Panc1 (cell line): Measurements from ENCODE around the gene CCDC148. TPM values are rescaled to one million over a fixed set of nuclear protein-coding genes. Genes with fewer than 3 reads are reported as not detected.

Experiments used
- ATAC-seq: fragments of 200-7000 bp; cut with Tn5 transposase; 2 replicates; pipeline ENCODE4 v1.9.1; 2020; ENCODE audit warnings: mild to moderate bottlenecking, moderate library complexity
- BruUV-seq: library from RNA; stranded (reverse); fragments of 400-500 nt; replicated peaks from 2 replicates; lab custom pipeline; 2021; lab: Mats Ljungman, UMichigan
- CTCF ChIA-PET: fragments of 300-600 bp; sonication (Branson Sonifier 250); formaldehyde crosslinking; loops from one replicate; lab custom pipeline; 2022; ENCODE audit warnings: antibody characterized with exemption; lab: Charles Lee
- POLR2A ChIA-PET: fragments of 300-600 bp; sonication (Branson Sonifier 250); formaldehyde crosslinking; loops from one replicate; lab custom pipeline; 2022; ENCODE audit warnings: antibody characterized with exemption; lab: Charles Lee
- DNase-seq: peaks from one replicate; pipeline ENCODE4 v3.0.0-alpha.2; 2010; ENCODE audit warnings: low read depth, low spot score
- H3K27ac ChIP-seq: 2 replicates; pipeline ENCODE4 v1.5.1; 2011; ENCODE audit warnings: mild to moderate bottlenecking, low read length, inconsistent platforms
- H3K27me3 ChIP-seq: fragments of 200-500 bp; sonication (Bioruptor generic); 2 replicates; pipeline ENCODE4 v1.6.0; 2014; ENCODE audit warnings: low read length, inconsistent platforms; ENCODE audit not compliant: control insufficient read depth, insufficient read depth
- H3K36me3 ChIP-seq: fragments of 200-500 bp; sonication (Bioruptor generic); 2 replicates; pipeline ENCODE4 v1.5.1; 2014; ENCODE audit warnings: inconsistent platforms, mild to moderate bottlenecking, low read length, moderate library complexity; ENCODE audit not compliant: control insufficient read depth, insufficient read depth
- H3K4me1 ChIP-seq: 2 replicates; pipeline ENCODE4 v1.5.1; 2011; ENCODE audit warnings: inconsistent platforms, mild to moderate bottlenecking, low read length, moderate library complexity; ENCODE audit not compliant: control insufficient read depth, insufficient read depth
- H3K4me3 ChIP-seq, 2 experiments: 2 replicates each; pipeline ENCODE4 v1.5.1; 2011 to 2012; ENCODE audit warnings: low read depth in 2 of 2, low read length in 2 of 2, mild to moderate bottlenecking in 2 of 2, inconsistent platforms in 1 of 2, moderate library complexity in 1 of 2
- H3K9me3 ChIP-seq: fragments of 200-500 bp; sonication (Bioruptor generic); 2 replicates; pipeline ENCODE4 v1.5.1; 2014; ENCODE audit warnings: low read depth, mild to moderate bottlenecking, inconsistent platforms, low read length, moderate library complexity; ENCODE audit not compliant: control insufficient read depth, insufficient read depth
- POLR2AphosphoS5 ChIP-seq: IDR thresholded peaks from 2 replicates; pipeline ENCODE4 v1.6.1; 2012; ENCODE audit warnings: mild to moderate bottlenecking, low read depth, low read length, moderate library complexity
- SIN3A ChIP-seq: IDR thresholded peaks from 2 replicates; pipeline ENCODE4 v1.6.1; 2012; ENCODE audit warnings: low read depth, mild to moderate bottlenecking, low read length, moderate library complexity, borderline replicate concordance; ENCODE audit not compliant: insufficient read depth
- TCF7L2 ChIP-seq: IDR thresholded peaks from 2 replicates; pipeline ENCODE4 v1.6.1; 2011; ENCODE audit warnings: mild to moderate bottlenecking, low read depth, low read length, inconsistent platforms
- in situ Hi-C: cut with HindIII; loops from 2 replicates; pipeline ENCODE4 v1.10.0; 2016; ENCODE audit warnings: low sequenced_read_pairs, low pct_unique_long_range_greater_than_20kb
- intact Hi-C: fragments of 100-400 bp; cut with micrococcal nuclease; formaldehyde crosslinking; loops from one replicate; pipeline ENCODE4 v1.10.0; 2022; ENCODE audit not compliant: unreplicated experiment
- total RNA-seq: library from RNA; stranded (reverse); gene quantifications from one replicate; pipeline ENCODE4 v1.2.1, GENCODE V29; 2021; ENCODE audit not compliant: unreplicated experiment
- TF ChIP-seq, protein P1 (sequence below), 2 experiments: IDR thresholded peaks; 2 replicates each; pipeline ENCODE4 v1.6.1; 2011 to 2012; ENCODE audit warnings: low read depth in 2 of 2, control low read depth in 1 of 2, low read length in 1 of 2, mild to moderate bottlenecking in 1 of 2, moderate library complexity in 1 of 2; ENCODE audit not compliant: insufficient read depth in 1 of 2
- TF ChIP-seq, protein P2 (sequence below): fragments of 450-650 bp; IDR thresholded peaks from 2 replicates; pipeline ENCODE4 v1.5.1; 2017; ENCODE audit warnings: mild to moderate bottlenecking

The CCDC148 gene
- total RNA-seq, 1 experiment from 2014 or later = 0.92 TPM

DNA sequence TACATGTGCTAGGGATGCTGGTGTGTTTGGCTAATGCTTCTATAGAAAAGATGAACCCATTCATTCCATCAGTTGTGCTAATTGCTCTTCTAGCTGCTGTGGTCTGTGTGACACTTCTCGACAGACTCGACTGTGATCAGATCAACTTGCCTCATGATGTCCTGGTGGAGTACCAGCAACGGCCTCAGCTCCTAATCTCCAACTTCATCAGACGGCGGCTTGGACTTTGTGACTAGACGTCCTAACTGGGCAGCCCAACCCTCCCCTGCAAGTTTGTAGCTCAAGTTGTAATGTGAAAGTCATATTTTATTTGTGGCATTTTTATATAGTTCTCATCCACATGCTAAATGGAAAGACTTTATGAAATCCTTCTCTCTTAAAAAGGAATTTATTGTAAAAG is 321.9 kb downstream of the CCDC148 start:
- no peak for DNase-seq
- no TSS peak for BruUV-seq

DNA sequence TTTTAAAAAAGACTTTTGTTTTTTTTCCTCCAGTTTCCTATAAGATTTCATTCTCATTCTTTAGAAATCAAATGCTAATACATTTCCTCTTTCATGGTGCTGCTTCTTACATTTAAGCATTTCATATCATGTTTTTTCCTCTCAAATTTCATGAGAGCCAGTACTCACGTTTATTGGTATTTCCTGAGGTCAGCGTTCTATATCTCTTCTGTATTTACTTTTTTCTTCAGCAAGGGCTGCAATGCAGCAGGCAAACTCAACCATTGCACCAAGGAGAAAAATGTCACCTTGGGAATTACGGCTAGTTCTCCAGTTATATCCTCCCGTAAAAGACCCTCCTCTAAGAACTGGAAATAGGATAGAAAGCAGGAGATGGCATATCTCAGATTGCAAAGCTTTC is 322.5 kb downstream of the CCDC148 start:
- in situ Hi-C loops = no loop called here

More for the DNA sequence above, 321.9 kb downstream of the CCDC148 start:
- no peak overlapping the region for H3K27ac ChIP-seq
- no peak for ATAC-seq
- in situ Hi-C loops (no loop called here), intact Hi-C loops (no loop called here)
- ChIA-PET CTCF (no interaction called here), POLR2A (no interaction called here)
- no peaks in the 10 kb centered on the region for H3K9me3 ChIP-seq
- H3K4me1 ChIP-seq = no peaks in the 10 kb centered on the region
- H3K27me3 ChIP-seq = peaks cover 5% of the 10 kb centered on the region; the same call in 1 of the 2 replicates
- TF ChIP-seq POLR2AphosphoS5 = no peak
- TF ChIP-seq, protein P1, sequence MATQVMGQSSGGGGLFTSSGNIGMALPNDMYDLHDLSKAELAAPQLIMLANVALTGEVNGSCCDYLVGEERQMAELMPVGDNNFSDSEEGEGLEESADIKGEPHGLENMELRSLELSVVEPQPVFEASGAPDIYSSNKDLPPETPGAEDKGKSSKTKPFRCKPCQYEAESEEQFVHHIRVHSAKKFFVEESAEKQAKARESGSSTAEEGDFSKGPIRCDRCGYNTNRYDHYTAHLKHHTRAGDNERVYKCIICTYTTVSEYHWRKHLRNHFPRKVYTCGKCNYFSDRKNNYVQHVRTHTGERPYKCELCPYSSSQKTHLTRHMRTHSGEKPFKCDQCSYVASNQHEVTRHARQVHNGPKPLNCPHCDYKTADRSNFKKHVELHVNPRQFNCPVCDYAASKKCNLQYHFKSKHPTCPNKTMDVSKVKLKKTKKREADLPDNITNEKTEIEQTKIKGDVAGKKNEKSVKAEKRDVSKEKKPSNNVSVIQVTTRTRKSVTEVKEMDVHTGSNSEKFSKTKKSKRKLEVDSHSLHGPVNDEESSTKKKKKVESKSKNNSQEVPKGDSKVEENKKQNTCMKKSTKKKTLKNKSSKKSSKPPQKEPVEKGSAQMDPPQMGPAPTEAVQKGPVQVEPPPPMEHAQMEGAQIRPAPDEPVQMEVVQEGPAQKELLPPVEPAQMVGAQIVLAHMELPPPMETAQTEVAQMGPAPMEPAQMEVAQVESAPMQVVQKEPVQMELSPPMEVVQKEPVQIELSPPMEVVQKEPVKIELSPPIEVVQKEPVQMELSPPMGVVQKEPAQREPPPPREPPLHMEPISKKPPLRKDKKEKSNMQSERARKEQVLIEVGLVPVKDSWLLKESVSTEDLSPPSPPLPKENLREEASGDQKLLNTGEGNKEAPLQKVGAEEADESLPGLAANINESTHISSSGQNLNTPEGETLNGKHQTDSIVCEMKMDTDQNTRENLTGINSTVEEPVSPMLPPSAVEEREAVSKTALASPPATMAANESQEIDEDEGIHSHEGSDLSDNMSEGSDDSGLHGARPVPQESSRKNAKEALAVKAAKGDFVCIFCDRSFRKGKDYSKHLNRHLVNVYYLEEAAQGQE (IDR thresholded peaks at IDR 0.05; ENCODE audit: insufficient read depth in 1 of 2, low read depth in 2 of 2, low read length in 1 of 2) = no peak
- no peak for TF ChIP-seq SIN3A
- TF ChIP-seq, protein P2, sequence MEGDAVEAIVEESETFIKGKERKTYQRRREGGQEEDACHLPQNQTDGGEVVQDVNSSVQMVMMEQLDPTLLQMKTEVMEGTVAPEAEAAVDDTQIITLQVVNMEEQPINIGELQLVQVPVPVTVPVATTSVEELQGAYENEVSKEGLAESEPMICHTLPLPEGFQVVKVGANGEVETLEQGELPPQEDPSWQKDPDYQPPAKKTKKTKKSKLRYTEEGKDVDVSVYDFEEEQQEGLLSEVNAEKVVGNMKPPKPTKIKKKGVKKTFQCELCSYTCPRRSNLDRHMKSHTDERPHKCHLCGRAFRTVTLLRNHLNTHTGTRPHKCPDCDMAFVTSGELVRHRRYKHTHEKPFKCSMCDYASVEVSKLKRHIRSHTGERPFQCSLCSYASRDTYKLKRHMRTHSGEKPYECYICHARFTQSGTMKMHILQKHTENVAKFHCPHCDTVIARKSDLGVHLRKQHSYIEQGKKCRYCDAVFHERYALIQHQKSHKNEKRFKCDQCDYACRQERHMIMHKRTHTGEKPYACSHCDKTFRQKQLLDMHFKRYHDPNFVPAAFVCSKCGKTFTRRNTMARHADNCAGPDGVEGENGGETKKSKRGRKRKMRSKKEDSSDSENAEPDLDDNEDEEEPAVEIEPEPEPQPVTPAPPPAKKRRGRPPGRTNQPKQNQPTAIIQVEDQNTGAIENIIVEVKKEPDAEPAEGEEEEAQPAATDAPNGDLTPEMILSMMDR = no peak
- TF ChIP-seq TCF7L2 = no peak
- H3K36me3 ChIP-seq = no peaks in the 10 kb centered on the region
- H3K4me3 ChIP-seq = no peak overlapping the region

More for the DNA sequence above, 322.5 kb downstream of the CCDC148 start:
- Histone ChIP-seq H3K9me3 (no peaks in the 10 kb centered on the region), H3K4me1 (no peaks in the 10 kb centered on the region), H3K36me3 (no peaks in the 10 kb centered on the region), H3K4me3 (no peak overlapping the region), H3K27me3 (peaks cover 8% of the 10 kb centered on the region), H3K27ac (no peak overlapping the region)
- TF ChIP-seq POLR2AphosphoS5 = no peak
- TF ChIP-seq, protein P1 (IDR thresholded peaks at IDR 0.05; ENCODE audit: insufficient read depth in 1 of 2, low read depth in 2 of 2, low read length in 1 of 2) = no peak
- TF ChIP-seq TCF7L2 = no peak
- no peak for TF ChIP-seq SIN3A
- DNase-seq (no peak), ATAC-seq (no peak)
- CTCF ChIA-PET = no interaction called here
- POLR2A ChIA-PET = no interaction called here
- no TSS peak for BruUV-seq
- intact Hi-C loops = no loop called here
